Measurements from ENCODE around the gene CHD3.

DNA sequence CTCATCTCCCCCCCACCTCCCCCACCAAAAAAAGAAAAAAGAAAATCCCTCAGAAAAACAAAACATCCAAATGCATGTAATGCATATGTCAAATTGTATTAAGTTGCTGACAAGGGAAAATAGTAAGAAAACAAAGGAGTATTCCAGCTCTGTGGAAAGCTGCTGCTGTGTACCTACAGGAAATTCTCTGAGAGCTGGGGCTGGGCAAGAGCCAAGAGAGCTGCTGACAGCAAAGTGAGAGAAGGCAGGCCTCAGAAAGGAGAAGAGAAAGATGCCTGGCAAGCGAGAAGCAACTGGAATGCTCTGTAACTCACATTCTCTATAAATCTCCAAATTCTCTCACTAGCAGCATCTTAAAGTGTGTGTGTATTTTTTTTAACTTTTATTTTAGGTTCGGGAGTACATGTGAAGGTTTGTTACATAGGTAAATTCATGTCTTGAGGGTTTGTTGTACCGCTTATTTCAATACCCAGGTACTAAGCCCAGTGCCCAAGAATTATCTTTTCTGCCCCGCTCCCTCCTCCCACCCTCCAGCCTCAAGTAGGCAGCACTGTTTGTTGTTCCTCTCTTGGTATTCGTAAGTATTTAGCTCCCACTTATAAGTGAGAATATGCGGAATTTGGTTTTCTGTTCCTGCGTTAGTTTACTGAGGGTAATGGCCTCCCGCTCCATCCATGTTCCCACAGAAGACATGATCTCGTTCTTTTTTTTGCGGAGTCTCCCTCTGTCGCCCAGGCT lies 67.8 kb downstream of the CHD3 start:
- TF ChIP-seq, protein P1, sequence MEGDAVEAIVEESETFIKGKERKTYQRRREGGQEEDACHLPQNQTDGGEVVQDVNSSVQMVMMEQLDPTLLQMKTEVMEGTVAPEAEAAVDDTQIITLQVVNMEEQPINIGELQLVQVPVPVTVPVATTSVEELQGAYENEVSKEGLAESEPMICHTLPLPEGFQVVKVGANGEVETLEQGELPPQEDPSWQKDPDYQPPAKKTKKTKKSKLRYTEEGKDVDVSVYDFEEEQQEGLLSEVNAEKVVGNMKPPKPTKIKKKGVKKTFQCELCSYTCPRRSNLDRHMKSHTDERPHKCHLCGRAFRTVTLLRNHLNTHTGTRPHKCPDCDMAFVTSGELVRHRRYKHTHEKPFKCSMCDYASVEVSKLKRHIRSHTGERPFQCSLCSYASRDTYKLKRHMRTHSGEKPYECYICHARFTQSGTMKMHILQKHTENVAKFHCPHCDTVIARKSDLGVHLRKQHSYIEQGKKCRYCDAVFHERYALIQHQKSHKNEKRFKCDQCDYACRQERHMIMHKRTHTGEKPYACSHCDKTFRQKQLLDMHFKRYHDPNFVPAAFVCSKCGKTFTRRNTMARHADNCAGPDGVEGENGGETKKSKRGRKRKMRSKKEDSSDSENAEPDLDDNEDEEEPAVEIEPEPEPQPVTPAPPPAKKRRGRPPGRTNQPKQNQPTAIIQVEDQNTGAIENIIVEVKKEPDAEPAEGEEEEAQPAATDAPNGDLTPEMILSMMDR (IDR thresholded peaks at IDR 0.05; ENCODE audit: low read length), result no peak
- no peak for TF ChIP-seq EZH2 (IDR thresholded peaks at IDR 0.05; ENCODE audit: borderline replicate concordance, low read length)

All from OCI-LY1 (cell line).